GM19238 (cell line): ENCODE measurements around the gene ABCC1.
"Not testable (repeated sequence)": the region's sequence is repeated elsewhere in the genome, so short reads cannot be mapped to it uniquely, and the experiment has no call there.

Source experiments
- DNase-seq: peaks from one replicate; pipeline ENCODE4 v3.0.0; 2011; ENCODE audit warnings: low spot score; ENCODE audit not compliant: insufficient read length

ABCC1 gene

GRCh38 chr16:16138034-16138635, 188.7 kb downstream of the ABCC1 start:
- no peak for DNase-seq

- DNase-seq, result no peak
These were observed 189.6 kb downstream of the ABCC1 start for GRCh38 chr16:16139061-16139460.

DNA sequence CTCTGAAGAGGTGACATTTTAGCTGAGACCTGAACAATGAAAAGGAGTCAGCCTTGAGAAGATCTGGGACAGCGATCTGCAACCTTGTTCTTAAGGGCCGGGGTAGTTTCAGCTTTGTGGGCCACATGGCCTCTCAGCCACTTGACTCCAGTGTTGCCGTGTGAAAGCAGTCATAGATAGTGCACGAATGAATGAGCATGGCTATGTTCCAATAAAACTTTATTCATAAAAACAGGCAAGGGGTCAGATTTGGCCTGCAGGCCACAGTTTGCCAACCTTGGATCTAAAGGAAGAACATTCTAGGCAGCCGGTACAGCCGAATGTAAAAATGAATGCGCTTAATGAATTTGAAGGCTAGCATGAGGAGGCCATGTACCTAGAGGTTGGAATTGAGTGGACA, 190.4 kb downstream of the ABCC1 start:
- no peak for DNase-seq

GRCh38 chr16:16140537-16140936, 191.1 kb downstream of the ABCC1 start:
- DNase-seq, result no peak

DNA sequence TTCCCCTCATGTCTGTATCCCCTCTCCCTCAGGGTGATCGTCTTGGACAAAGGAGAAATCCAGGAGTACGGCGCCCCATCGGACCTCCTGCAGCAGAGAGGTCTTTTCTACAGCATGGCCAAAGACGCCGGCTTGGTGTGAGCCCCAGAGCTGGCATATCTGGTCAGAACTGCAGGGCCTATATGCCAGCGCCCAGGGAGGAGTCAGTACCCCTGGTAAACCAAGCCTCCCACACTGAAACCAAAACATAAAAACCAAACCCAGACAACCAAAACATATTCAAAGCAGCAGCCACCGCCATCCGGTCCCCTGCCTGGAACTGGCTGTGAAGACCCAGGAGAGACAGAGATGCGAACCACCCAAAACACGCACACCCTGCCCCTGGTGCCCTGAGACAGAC, 191.7 kb downstream of the ABCC1 start:
- DNase-seq, result no peak

DNA sequence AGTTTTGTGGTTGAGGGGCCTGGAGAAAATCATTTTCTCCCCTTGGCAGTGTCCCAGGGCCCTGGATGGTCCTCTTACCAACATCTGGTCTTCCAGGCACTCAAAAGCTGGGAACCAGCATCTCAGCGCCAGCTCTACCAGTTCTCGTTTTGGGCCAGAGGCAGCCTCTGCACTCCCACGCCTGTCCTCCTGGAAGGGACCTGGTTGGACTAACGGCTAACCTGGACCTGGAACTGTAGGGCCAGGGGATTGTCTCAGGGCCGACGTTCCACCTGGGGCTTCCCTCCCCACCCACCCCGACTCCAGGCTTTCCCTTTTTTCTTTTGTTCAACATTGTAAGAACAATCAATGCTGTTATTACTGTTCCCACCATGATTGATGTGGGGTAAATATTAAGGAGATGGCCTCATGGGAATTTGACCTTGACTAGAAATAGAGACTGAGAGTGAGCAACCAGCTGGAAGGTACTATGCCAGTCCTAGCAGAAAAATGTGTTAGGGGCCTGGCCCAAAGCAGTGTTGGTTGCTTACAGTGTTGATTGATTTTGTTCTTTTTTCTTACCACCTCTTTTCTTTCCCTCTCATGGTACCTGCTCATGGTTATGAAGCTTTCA, 192.5 kb downstream of the ABCC1 start:
- DNase-seq, result no peak

DNA sequence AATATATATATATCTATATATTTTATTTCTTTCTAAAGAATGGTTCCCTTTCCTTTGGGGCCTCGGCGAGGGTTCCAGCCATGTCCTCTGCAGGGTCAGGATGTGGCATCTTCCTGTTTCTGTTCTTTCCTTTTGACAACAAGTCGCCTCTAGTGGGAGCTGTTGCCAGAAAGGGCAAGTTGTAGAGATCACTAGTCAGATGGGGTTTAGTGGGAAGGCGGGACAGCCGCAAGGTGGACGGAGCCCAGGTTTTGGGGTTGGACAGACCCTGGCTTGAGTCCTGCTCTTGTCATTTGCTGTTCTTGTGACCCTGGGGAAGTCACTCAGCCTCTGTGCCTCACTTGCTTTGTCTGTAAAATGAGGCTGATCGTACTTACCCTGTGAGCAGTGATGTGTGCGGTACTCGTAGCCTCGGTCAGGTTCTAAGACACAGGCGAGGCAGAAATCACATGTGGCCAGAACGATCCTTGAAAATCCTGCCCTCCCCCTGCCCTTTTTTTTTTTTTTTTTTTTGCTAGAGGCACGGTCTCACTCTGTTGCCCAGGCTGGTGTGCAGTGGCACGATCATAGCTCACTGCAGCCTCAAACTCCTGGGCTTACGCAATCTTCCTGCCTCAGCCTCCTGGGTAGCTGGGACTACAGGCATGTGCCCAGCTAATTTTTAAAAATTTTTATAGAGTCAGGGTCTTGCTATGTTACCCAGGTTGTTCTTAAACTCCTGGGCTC, 193.8 kb downstream of the ABCC1 start:
- no peak for DNase-seq

GRCh38 chr16:16143931-16144330, 194.5 kb downstream of the ABCC1 start:
- no peak for DNase-seq

GRCh38 chr16:16144416-16144815, 195.0 kb downstream of the ABCC1 start:
- no peak for DNase-seq

DNA sequence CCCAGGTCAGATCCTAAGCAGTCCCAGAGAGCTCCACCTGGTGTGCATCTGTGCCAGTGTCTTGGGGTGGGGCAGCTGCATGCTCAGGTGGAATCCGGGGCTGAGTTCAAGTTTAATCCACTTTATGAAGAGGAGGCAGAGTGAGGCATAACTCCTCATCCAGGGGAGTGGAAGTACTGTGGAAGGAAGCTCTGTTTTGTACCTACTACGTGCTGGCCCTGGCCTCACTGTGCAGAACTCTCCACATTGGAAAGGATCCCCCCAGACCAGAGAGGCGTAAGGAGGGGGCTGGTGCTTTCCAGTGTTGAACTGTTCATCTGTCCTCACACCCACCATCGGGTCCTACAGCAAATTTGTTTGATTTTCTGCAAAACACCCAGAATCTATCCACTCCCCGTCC, 195.9 kb downstream of the ABCC1 start:
- DNase-seq, result no peak

- DNase-seq, result no peak
These were observed 197.2 kb downstream of the ABCC1 start for GRCh38 chr16:16146380-16147315.

GRCh38 chr16:16147316-16147999, 198.0 kb downstream of the ABCC1 start:
- DNase-seq, result no peak

DNA sequence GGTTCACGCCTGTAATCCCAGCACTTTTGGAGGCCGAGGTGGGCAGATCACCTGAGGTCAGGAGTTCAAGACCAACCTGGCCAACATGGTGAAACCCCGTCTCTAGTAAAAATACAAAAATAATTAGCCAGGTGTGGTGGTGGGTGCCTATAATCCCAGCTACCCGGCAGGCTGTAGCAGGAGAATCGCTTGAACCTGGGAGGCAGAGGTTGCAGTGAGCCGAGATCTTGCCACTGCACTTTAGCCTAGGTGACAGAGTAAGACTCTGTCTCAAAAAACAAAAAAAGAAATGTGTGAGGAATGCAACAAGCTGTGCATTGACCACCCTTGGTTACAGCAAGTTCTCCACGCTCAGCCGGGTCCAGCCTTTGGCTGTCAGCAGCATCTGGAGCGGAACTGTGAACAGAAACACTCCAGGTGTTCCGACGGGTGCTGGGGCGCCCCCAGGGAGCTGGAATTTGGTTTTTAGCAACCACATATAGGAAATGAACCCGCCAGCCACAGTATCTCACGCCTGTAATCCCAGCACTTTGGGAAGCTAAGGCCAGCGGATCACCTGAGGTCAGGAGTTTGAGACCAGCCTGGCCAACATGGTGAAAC, 198.7 kb downstream of the ABCC1 start:
- not testable (repeated sequence) for DNase-seq

GRCh38 chr16:16148755-16149154, 199.3 kb downstream of the ABCC1 start:
- DNase-seq, result no peak

GRCh38 chr16:16149710-16150116, 200.3 kb downstream of the ABCC1 start:
- no peak for DNase-seq

DNA sequence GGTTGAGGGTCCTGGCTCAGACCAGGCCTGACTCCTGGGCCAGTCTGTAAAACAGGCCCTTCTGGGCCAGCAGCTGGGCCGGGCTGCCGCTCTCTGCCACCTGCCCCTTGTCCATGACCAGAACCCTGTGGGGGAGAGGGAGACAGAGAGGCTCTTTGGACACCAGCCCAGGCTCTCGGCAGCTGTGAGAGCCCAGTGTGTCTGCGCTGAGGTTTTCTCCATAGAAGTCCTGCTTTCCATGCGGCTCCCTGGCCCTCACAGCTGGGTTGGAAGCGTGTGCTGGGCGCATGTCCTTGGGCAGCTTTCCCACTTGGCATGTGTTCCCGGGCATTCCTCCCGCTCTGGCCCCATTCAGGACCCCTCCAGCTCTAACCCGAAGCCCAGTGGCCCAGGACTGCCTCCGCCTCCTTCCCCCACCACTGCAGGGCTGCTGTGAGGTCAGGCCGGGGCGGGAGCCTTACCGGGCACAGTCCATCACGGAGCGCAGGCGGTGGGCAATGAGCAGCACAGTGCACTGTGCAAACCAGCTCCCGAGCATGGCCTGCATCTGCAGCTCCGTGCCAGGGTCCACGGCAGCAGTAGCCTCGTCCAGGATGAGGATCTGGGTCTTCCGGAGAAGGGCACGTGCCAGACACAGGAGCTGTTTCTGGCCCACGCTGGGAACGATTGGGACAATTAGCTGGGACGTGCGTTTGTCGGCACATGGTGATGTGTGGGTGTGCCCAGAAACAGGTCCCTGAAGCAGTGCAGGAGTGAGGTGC, 200.9 kb downstream of the ABCC1 start:
- no peak for DNase-seq

DNA sequence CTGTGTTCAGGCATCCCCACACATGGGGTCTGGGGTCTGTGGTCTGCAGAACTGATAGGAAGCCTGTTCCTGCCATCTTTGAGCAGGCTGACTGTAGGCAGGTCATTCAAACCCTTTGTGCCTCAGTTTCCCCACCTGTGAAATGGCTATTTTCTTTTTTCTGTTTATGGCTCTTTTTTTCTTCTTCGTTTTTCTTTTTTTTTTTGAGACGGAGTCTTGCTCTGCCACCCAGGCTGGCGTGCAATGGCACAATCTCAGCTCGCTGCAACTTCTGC, 201.4 kb downstream of the ABCC1 start:
- no peak for DNase-seq

DNA sequence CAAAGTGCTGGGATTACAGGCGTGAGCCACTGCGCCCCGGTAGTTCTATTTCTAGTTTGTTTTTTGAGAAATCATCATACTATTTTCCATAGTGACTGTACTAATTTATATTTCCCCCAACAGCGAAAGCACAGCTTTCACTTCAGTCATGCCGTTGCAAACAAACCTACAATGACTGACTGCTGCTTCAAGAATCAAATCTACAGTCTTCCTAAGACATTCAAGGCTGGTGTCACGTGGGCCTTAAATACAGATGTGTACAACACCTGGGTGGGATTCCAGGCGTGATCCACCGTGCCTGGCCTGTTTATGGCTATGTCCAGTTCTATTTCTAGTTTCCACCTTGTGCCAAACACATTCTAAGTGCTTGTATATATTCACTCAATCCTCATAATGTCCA, 201.9 kb downstream of the ABCC1 start:
- no peak for DNase-seq

DNA sequence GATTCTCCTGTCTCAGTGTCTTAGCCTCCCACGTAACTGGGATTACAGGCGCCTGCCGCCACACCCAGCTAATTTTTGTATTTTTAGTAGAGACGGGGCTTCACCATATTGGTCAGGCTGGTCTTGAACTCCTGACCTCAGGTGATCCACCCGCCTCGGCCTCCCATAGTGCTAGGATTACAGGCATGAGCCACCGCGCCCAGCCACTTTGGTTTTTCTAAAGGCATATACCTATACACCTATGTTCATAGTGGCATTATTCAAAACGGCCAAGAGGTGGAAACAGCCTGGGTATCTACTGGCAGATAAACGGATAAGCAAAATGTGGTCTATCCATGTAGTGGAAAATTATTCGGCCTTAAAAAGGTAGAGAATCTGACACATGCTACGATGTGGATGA, 203.6 kb downstream of the ABCC1 start:
- DNase-seq, result not testable (repeated sequence)

DNA sequence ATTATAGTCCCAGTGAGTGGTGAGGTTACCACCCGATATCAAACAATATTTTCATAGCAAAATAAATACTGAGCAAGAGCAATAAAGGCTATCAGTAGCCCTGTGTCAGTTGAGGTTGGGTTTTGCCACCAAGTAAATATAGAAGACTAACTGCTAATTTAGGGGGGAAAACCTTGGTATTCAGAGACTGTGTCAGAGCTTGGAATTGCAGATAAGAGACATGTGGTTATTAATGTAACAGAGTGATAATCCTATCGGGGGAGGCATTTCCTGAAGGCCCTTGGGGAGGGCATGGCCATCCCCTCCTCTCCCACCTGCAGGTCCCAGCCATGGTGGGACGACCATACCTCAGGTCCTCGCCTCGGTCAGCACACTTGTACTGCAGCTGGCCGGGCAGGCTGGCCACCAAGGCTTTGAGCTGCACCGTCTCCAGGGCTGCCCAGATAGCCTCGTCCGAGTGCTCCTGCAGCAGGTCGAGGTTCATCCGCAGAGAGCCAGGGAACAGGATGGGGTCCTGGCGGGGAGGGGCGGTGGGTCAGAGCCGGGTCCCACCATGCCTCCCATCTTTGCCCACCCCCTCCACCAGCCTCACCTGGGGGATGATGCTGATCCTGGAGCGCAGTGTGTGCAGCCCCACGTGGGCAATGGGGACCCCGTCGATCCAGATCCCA, 205.0 kb downstream of the ABCC1 start:
- DNase-seq, result no peak
